LoVo (cell line): ENCODE measurements around the gene PEG3.
"Not testable (repeated sequence)": the region's sequence is repeated elsewhere in the genome, so short reads cannot be mapped to it uniquely, and the experiment has no call there.

ENCODE experiments used
- DNase-seq: peaks from one replicate; pipeline ENCODE4 v3.0.0-alpha.2; 2016; ENCODE audit warnings: low spot score

Gene PEG3

DNA sequence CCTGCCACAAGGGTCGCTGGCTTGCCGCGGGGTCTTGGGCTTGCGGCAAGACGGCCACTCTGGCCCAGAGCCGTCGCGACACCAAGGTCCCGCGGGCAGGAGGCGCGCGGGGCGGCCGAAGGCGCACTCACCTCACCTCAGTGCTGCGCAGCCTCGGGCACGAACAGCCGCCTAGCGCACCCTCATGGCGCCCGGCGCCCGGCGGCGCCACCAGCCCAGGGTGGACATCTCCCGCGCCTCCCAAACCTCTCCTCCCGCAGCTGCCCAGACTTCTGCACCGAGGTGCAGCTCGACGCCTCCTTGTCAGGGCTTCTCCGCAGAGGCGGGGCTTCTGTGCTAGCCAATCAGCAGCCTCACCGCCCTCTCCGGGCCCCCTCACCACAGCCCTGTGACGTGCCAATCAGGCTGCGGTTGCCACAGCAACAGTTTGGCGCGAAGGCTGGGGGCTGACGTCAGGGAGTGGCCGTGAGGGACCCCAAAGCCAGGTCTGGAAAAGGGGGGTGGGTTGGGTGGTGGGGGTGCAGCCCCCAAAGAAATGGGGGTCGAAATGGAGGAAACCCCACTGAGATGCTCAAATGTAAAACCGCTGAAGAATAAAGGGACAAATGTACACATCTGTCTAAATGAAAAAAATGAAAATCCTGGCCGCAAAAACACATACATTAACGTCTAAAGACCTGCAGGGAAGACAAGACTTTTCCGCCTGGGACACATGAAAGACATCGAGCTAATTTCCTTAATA is at the start of gene PEG3, which contains the start of gene ZIM2:
Gene PEG3 (minus strand): TSS at position 276 of the 742 bp plus-strand sequence. CDS start 16,071 bp downstream, outside the sequence.
Gene ZIM2 (minus strand): TSS at position 276 of the 742 bp plus-strand sequence. CDS start 16,449 bp downstream, outside the sequence.
- no peak for DNase-seq

DNA sequence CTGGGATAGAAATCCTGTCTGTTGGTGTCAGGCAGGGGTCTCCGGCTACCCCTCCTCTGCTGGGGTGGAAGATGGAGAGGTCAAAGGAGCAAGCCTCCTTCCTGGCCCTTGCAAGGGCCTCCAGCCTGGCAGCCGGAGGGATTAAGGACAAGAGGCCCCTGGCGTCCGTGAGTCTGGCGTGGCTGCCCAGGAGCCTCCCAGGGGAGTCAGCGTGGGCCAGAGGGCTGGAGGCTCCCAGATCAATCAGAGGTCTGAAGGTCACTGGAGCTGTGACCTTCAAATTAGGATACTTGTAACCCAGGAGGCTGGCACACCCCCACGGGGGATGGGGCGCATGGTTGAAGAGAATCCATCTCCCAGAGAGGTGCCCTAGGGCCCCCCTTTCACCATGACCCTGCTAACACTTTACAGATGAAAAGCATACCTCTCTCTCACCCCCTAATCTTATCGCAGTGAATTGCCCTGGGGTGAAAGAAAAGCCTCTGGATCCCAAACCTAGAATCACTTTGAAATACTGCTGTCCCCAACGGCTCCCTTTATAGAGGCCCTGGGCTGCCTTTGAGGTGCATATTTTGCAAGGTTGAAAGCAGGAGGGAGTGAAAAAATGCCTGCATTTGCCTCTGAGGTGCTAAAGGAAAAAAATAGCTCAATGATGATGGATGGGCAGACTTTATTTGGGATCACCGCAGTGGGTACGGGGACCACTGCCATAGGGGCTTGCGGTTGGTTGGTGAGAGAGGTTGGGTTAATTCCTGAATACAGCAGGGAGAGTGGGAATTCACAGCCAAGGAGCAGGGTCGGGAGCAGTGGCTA is 44.9 kb upstream of the PEG3 start:
- no peak for DNase-seq

DNA sequence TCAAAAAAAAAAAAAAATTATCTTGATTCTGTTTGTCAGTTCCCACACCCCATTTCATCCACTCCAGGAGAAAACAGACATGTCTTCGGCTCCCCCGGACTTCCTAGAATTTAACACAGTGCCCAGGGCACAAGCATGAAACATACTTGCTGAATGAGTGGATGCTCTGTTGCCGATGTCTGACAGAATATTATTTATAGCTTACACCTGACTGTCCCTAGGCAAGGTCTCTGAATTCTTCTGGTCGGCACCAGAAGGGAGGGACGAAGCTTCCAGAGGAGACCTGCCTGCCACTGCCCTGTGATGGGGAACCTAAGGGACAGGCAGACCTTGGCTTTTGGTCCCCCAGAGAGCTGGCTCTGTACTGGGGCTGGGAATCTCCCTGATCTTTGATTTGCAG is 43.9 kb upstream of the PEG3 start:
- DNase-seq: no peak

DNA sequence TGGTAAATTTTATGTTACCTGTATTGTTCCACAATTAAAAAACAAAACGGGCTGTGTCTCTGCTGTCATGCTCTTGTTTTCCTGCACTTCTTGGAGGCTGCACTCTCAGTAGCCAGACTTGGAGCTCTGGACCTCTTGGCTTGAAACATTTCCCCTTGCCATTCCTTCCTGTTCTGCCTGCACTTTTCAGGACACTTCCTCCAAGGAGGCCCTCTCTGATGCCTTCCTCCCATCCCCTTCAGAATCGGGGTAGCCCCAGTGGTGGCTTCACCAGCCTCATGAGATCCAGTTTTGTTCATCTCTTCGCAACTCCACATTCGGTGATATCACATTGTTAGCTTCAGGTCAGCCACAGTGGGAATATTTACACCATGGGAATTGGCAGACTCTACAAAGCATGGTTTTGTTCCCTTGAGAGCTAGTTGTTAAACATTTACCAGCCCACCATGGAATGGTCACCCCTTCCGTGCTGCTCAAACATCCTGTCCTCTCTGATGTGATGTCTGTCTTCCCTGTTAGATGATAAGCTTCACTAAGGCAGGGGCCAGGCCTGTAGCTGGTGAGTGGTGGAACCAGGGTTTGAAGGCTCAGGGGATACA is 40.2 kb upstream of the PEG3 start:
- DNase-seq: no peak

DNA sequence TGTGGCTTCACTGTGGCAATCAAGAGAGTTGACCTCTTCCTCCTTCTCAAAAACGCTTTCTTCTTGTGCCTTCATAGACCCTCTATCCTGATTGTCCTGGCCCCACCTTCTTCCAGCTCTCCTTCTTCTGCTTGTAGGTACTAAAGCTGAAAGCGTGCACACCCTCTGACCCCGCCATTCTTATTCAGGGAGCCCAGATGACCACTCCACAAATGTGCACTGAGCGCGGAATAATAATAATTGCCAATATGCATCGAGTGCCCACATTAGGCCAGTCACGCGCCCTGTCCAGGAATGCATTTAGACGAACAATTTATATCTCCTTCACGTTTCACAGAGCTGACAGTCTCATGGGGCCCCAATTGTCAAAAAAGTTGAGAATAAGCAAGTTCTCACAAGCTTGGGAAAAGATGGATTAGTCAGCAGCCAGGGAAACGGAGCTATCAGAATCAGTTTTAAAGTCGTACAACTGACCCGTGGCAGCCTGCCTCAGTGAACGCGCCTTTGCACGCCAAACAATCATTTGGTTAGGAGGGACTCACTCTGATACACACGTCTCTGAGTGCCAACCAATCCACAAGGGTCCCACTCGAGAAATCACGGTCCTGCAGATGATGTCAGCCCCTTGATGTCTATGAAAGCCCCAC is 36.7 kb upstream of the PEG3 start:
- no peak for DNase-seq

DNA sequence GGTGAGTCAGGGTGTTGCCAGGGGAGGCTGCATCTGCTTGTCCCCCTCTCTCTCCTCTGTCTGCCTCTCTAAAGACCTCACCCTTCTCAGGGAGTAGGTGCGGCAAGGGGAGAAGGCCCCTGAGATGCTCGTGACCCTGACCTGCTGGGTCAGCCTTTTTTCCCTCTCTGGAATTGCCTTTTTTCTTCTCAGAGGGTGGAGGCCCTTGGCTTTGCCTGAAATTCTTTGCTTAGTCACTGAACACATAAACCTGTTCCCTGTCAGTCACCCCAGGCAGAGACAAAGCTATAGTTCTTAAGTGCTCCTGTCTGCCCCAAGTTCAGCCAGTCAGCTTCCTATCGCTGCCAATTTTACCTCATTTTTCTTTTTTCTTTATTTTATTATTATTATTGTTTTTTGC is 35.2 kb upstream of the PEG3 start:
- no peak for DNase-seq

DNA sequence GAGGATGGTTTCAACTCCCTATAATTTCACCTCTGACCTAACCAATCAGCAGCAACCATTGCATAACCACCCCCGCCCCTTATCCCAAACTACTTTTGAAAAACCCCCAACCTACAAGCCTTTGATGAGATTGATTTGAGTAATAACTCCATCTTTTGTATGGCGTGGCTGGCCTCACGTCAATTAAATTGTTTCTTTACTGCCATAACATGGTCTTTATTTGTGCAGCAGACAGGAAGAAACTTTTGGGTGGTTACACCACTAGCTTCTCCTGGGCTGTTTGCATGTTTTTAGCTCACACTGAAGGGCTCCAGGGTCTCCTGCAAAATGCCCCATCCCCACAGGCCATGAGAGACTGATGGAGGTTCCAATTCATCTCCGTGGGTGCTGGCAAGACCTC is 34.0 kb upstream of the PEG3 start:
- DNase-seq: no peak

DNA sequence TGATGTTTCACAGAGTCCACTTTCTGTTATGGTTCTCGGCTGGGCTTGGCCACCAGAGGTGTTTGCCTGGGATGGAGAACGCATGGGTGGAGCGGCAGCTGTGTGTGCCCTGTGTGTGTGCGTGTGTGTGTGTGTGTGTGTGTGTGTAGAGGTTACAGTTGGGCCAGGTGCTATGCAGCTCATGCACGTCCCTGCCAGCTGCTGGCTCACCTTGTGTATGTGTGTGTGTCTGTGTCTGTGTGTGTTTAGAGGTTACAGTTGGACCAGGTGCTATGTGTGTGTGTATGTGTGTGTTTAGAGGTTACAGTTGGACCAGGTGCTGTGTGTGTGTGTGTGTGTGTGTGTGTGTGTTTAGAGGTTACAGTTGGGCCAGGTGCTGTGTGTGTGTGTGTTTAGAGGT is 33.0 kb upstream of the PEG3 start:
- no peak for DNase-seq

DNA sequence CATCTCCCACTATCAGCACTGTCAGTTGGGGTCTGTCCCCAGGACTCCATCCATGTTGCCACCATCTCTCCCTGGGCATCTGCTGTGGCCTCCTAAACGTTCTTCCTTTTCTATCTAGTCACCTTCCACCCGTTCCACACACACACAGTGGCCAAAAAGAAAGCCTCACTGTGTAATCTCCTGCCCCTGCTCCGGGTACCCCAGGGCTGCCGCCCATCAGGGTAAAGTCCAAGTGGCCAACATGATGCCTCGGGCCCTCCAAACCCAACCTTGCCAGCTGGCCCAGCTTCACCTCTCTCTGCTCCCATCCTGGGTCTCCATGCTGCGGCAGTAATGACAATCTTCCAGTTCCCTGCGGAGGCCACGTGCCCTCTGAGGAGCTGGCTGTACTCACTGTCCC is 29.4 kb upstream of the PEG3 start:
- DNase-seq: no peak

DNA sequence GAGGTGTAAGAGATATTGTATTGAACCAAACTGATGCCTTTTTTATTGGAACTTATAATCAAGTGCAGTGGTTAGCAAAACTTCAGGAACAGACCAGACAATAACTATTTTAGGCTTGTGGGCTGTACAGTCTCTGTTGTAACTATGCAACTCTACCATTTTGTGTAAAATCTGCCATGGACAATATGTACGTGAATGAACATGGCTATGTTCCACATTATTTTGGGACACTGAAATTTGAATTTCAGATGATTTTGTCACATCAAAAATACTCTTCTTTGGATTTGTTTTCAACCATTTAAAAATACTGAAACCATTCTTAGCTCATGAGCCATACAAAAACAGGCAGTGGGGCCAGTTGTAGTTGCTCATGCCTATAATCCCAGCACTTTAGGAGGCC is 27.9 kb upstream of the PEG3 start:
- no peak for DNase-seq

DNA sequence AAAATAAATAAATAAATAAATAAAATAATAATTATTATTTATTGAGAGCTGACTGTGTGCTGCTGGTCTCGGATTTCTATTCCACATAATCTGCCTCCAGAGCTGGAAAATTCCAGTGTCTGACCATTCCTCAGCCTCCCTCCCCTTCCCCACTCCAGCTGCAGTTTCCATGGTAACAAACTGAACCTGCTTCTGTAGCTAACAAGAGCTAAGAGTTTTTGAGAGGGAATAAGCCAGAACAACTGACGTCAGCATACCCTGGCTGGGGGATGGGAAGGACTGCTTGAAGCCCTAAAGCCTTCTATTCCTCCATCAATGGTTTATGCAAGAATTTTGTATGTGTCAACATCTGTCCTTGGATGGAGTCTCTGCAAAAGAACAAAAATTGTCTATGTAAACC is 26.0 kb upstream of the PEG3 start:
- no peak for DNase-seq

DNA sequence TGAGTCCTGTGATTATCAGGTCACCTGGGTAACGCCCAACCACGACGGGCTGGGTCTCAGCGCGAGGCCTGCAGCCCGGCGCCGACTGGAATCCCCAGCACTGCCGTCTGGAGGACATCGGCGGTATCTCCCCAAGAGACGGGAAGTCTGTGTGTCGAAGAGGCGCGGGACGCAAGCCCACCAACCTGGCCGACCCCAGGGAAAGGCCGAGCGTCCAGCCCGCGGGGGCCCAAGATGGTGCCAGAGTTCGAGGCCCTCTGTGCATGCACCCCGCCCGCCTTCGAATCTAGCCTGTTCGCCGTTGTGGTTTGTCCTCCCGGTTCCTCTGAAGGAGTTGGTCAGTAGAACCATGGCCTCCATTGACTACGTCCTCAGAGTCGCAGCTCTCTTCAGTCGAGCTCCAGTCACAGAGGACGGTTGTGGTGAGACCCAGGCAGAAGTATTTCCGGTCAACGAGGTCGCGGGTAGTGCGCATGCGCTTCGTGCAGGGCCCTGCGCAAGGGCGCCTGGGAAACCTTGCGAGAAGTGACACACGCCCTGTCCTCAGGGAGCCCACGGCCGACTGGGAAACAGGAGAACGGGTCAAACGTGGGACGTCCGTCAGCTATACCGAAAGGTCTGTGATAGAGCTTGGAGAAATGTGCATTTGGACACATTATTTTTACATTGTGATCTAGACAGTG is 24.1 kb upstream of the PEG3 start:
- no peak for DNase-seq

DNA sequence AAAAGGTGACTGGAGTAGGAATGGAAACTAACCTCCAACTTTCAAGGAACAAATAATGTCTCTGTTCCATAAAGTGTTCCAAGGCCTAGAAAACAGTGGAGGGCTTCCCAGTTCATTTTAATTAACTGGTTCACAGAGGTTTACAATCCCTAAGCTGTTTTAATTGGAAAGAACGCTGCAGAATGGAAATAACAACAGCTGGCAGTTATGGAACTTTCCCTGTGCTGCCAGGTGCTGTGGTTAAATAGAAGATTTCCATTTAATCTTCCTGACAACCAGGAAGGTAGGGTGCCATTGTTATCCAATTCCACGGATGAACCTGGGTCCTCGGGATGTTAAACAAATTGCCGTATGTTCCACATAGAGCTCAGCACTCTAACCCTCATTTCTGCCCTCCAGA is 22.2 kb upstream of the PEG3 start:
- no peak for DNase-seq

DNA sequence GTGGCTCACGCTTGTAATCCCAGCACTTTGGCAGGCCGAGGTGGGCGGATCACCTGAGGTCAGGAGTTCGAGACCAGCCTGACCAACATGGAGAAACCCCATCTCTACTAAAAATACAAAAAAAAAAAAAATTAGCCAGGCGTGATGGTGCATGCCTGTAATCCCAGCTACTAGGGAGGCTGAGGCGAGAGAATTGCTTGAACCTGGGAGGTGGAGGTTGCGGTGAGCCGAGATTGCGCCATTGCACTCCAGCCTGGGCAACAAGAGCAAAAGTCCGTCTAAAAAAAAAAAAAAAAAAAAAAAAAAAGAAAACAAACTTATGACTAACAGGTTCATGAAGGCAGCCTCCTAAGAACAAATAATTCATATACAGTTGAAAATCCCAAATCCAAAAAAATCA is 19.9 kb upstream of the PEG3 start:
- DNase-seq: not testable (repeated sequence)

DNA sequence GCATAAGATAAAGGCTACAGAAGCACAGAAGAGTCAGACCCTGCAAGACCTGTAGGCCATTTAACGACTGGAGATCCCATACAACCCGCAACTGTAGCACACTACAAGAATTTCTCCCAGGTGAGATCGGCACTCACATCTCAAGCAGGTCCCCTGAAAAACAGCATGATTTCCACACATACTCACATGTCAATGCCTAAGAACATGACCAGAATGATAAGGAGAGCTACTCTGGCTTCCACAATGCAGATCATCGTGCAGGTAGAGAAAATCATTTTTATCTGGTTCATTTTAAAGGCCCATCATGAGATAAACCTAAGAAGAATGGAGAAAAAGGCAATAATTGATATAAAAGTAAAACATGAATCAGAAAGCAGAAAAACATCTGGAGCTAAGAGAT is 17.5 kb upstream of the PEG3 start:
- no peak for DNase-seq

DNA sequence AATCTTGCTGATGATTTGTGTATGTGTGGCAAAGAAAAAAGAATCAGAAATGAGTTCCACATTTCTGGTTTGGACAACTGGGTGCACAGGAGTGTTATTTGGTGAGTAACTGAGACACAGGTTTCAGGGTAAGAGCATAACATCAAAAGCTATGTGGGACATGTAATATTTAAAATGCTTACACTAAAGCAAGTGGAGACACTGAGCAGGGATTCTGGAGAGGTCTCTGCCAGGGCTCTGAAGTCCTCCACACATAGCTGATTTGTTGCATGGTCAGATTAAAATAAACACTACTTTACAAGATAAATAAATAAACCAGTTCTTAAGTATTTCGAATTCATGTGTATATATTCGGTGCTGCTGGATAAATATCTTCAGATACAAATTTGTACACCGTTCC is 16.3 kb upstream of the PEG3 start:
- DNase-seq: no peak

DNA sequence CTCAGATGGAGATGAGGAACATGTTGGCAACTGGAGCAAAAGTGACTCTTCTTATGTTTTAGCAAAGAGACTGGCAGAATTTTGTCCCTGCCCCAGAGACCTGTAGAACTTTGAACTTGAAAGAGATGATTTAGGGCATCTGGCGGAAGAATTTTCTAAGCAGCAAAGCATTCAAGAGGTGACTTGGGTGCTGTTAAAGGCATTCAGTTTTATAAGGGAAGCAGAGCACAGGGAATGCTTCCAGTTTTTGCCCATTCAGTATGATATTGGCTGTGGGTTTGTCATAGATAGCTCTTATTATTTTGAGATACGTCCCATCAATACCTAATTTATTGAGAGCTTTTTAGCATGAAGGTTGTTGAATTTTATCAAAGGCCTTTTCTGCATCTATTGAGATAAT is 11.8 kb upstream of the PEG3 start:
- not testable (repeated sequence) for DNase-seq

DNA sequence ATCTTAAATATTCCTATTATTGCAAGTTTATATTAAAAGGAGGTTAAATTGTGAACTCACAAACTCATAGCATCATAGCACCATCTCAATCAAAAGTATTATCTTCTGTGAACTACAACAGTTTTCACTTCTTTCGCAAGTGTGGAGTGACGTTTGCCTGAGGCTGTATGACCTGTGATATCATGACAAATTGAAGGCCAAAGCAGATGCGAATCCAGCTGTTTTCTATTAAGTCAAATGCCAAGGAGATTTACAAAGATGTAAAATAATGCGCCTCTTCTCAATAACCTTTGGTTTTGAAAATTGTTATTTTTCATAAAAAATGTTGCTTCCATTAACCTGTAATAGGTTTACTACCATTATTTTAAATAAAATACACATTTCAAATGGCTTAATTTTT is 7.6 kb upstream of the PEG3 start:
- no peak for DNase-seq

DNA sequence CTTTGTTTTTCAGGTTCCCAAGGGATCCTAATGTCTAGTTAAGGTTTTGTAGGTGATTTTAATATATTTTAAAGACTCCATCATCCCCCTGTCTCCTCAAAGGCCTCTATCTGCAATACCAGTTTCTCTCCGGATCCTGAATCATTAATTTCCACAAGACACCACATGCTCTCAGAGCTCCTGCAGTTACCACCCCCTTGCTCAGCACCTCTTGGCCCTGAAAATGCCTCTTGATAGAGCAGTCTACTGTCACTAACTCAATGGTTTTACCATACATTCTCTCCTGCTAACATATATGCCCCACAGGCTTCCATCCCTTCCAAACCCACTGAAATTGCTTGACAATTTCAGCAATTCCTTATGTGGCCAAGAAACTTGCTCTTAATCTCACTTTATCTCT is 1.9 kb upstream of the PEG3 start:
- DNase-seq: no peak

DNA sequence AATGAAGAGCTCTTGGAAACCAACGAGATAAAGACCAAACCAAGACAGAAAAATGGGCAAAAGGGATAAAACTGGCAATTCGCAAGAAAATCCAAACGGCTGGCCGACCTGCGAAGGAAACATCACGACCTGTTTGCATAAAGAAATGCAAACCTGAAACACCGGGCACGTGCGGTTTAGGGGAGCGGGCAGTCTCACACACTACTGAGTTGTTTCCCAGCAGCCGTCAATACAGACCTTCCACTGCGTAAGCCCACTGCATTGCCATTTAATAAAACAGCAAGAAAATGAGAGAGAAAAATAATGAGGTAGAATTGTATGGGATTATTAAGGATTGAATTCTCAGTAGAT is 642 bp upstream of the PEG3 start:
- DNase-seq: no peak

DNA sequence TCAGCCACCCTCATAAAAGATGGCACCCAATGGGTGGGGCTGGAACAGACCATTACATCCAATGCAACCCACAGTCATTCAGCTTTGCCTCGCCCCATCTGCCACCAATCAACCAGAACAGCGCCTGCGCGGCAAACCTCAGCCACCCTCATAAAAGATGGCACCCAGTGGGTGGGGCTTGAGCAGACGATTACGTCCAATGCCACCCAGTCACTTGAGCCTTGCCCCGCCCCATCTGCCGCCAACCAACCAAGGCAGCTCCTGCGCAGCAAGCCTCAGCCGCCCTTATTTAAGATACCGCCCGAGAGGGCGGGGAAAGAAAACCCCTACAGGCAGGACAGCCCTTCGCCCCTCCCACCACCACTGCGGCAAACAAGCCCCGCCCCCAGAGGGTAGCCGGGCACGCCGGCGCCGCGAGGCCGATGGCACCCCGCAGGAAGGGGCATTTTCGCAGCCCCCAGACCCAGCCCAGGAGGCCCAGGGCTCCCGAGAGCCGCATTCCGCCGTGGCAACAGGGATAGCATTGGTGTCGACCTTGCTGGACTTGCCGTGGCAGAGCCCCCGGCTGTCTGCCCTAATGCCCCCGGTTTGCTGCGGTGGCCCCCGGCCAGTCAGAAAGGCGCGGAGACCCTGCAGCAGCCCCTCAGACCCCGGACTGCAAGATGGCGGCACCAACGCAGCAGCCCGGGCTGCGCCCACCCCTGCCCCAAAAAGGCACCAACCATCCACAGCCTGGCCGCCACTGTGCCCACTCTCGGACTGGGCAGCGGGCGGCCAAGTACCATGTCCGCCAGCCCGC is 675 bp downstream of the PEG3 start:
- no peak for DNase-seq
